Prostate gland (tissue), 2 donors: Measurements from ENCODE around the gene PPP1R3D. TPM values are rescaled to one million over a fixed set of nuclear protein-coding genes. Genes with fewer than 3 reads are reported as not detected.

Source experiments
- DNase-seq: peaks from one replicate; pipeline ENCODE4 v3.0.0-alpha.2; 2019; ENCODE audit warnings: low spot score
- H3K27ac ChIP-seq, 2 donors: fragments of 200-600 bp; sonication (generic); 2 replicates each; pipeline ENCODE4 v1.5.1; 2017 to 2019
- H3K27me3 ChIP-seq: fragments of 200-600 bp; sonication (generic); replicated peaks from 2 replicates; pipeline ENCODE4 v1.5.1; 2019; ENCODE audit not compliant: insufficient read depth
- H3K36me3 ChIP-seq, 2 donors: fragments of 200-600 bp; sonication (generic); 1 replicate in 1 of 2; 2 replicates in 1 of 2; pipeline versions ENCODE4 v1.5.1 to v1.8.1; 2017 to 2019
- H3K4me1 ChIP-seq: fragments of 200-600 bp; sonication (generic); replicated peaks from 2 replicates; pipeline ENCODE4 v1.5.1; 2019
- H3K4me3 ChIP-seq, 2 donors: fragments of 200-600 bp; sonication (generic); 2 replicates each; pipeline ENCODE4 v1.5.1; 2017 to 2019
- H3K9me3 ChIP-seq: fragments of 200-600 bp; sonication (generic); 2 replicates; pipeline ENCODE4 v1.5.1; 2017
- CTCF ChIP-seq, 4 experiments: fragments of 200-600 bp in 2 of 4; fragments of 450-650 bp in 2 of 4; sonication (generic) in 2 of 4; IDR thresholded peaks; 1 replicate in 3 of 4; 2 replicates in 1 of 4; pipeline ENCODE4 v1.5.1; 2016 to 2019; ENCODE audit warnings: antibody characterized with exemption in 4 of 4, mild to moderate bottlenecking in 2 of 4, moderate library complexity in 2 of 4
- POLR2A ChIP-seq: fragments of 450-650 bp; IDR thresholded peaks from one replicate; pipeline ENCODE4 v1.6.1; 2016; ENCODE audit warnings: antibody characterized with exemption, mild to moderate bottlenecking
- POLR2AphosphoS5 ChIP-seq: sonication (generic); formaldehyde crosslinking; IDR thresholded peaks from one replicate; pipeline ENCODE4 v1.6.1; 2017; ENCODE audit warnings: antibody characterized with exemption
- WGBS: methylation state at CpG from one replicate; pipeline ENCODE4 v1.1.5; 2018; 5-methylcytosine and 5-hydroxymethylcytosine counted together
- intact Hi-C: fragments of 100-400 bp; cut with DNase I; formaldehyde crosslinking; loops from one replicate; pipeline ENCODE4 v1.14.2; 2022
- total RNA-seq, 2 donors: library from RNA; depleted of rRNA; stranded (reverse); fragments of >200 nt; gene quantifications; one replicate each; pipeline ENCODE4 v1.1.0, GENCODE V29; 2016

The PPP1R3D gene
- total RNA-seq = 10 to 100 TPM; 16.0 to 16.6 TPM

GRCh38 chr20:59940129-59940955, at the start of gene PPP1R3D, which contains the start of gene FAM217B:
Gene PPP1R3D, minus strand, starts transcription at chr20:59940305. Its CDS starts 374 bp downstream, at chr20:59939931.
Gene FAM217B, plus strand, starts transcription at chr20:59940389. Its CDS starts 3,555 bp downstream, at chr20:59943944.
- Histone ChIP-seq H3K27me3 (no peaks in the 10 kb centered on the region), H3K36me3 (peaks cover 0 to 6% of the 10 kb centered on the region in 2 donors), H3K4me1 (peaks cover 24% of the 10 kb centered on the region), H3K27ac (peak within 1 kb of the TSS; percentile 92 to 96), H3K4me3 (peak within 1 kb of the TSS; percentile 60 to 78), H3K9me3 (no peaks in the 10 kb centered on the region)
- WGBS = under 1% methylated on average over 56 of the region's 57 CpGs
- intact Hi-C loops = loop anchor here (10.0 kb wide), 1 partner anchor 114 kb away; no protein-coding TSS in a partner anchor
- TF ChIP-seq CTCF (IDR thresholded peaks at IDR 0.05) (peak; percentile 13 to 53 (median 23)), POLR2A (peak; percentile 91), POLR2AphosphoS5 (peak; percentile 92)
- DNase-seq = peak; percentile 100

GRCh38 chr20:59988141-59988540, 48.0 kb upstream of the PPP1R3D start:
- H3K4me3 ChIP-seq = no peak overlapping the region
- TF ChIP-seq POLR2AphosphoS5 = no peak
- no peak for TF ChIP-seq CTCF (IDR thresholded peaks at IDR 0.05)
- TF ChIP-seq POLR2A = no peak
- H3K4me1 ChIP-seq = no peaks in the 10 kb centered on the region
- no peaks in the 10 kb centered on the region for H3K36me3 ChIP-seq
- no peak for DNase-seq
- 57% methylated on average over 5 of the region's 5 CpGs for WGBS
- H3K27ac ChIP-seq = no peak overlapping the region
- no peaks in the 10 kb centered on the region for H3K9me3 ChIP-seq
- no peaks in the 10 kb centered on the region for H3K27me3 ChIP-seq
- intact Hi-C loops = no loop called here

GRCh38 chr20:59987135-59987534, 47.0 kb upstream of the PPP1R3D start:
- Histone ChIP-seq H3K4me1 (no peaks in the 10 kb centered on the region), H3K9me3 (no peaks in the 10 kb centered on the region), H3K36me3 (no peaks in the 10 kb centered on the region), H3K27ac (no peak overlapping the region), H3K27me3 (no peaks in the 10 kb centered on the region), H3K4me3 (no peak overlapping the region)
- intact Hi-C loops = no loop called here
- no peak for DNase-seq
- WGBS = 90% methylated on average over 7 of the region's 7 CpGs
- TF ChIP-seq CTCF (IDR thresholded peaks at IDR 0.05) (no peak), POLR2A (no peak), POLR2AphosphoS5 (no peak)

- Histone ChIP-seq H3K27me3 (no peaks in the 10 kb centered on the region), H3K4me1 (no peaks in the 10 kb centered on the region), H3K27ac (no peak overlapping the region), H3K4me3 (no peak overlapping the region), H3K36me3 (no peaks in the 10 kb centered on the region), H3K9me3 (no peaks in the 10 kb centered on the region)
- intact Hi-C loops = no loop called here
- TF ChIP-seq POLR2AphosphoS5 (no peak), CTCF (IDR thresholded peaks at IDR 0.05) (no peak), POLR2A (no peak)
- WGBS = 98% methylated on average over 3 of the region's 3 CpGs
- DNase-seq = no peak
Observed at GRCh38 chr20:59985864-59986263, 45.8 kb upstream of the PPP1R3D start.
